Endothelial cell of umbilical vein (primary cell): ENCODE measurements around the gene ZNF813.
"Not testable (repeated sequence)": the region's sequence is repeated elsewhere in the genome, so short reads cannot be mapped to it uniquely, and the experiment has no call there.

Experiments used
- EZH2 ChIP-seq: IDR thresholded peaks from 2 replicates; pipeline ENCODE4 v1.6.1; 2012; ENCODE audit warnings: borderline replicate concordance, low read depth, mild to moderate bottlenecking, moderate library complexity, low read length, inconsistent platforms; ENCODE audit not compliant: severe bottlenecking
- GATA2 ChIP-seq: IDR thresholded peaks from 2 replicates; pipeline ENCODE4 v1.7.0; 2011; ENCODE audit warnings: low read depth, mild to moderate bottlenecking, moderate library complexity, mixed read lengths, low read length; ENCODE audit not compliant: insufficient read length, insufficient read depth
- POLR2A ChIP-seq: IDR thresholded peaks from 2 replicates; pipeline ENCODE4 v1.6.1; 2012; ENCODE audit warnings: low read depth, mild to moderate bottlenecking, control low read depth, low read length
- POLR2AphosphoS5 ChIP-seq: IDR thresholded peaks from 2 replicates; pipeline ENCODE4 v1.6.1; 2012; ENCODE audit warnings: low read depth, mild to moderate bottlenecking, control low read depth, low read length, moderate library complexity; ENCODE audit not compliant: insufficient read depth
- TF ChIP-seq, protein P1 (sequence below), 2 donors: IDR thresholded peaks; 1 replicate in 1 of 2; 2 replicates in 1 of 2; pipeline ENCODE4 v1.5.1; 2011; ENCODE audit warnings: low read length in 2 of 2, mild to moderate bottlenecking in 2 of 2, moderate library complexity in 2 of 2, control low read depth in 1 of 2, inconsistent platforms in 1 of 2, low read depth in 1 of 2; ENCODE audit not compliant: insufficient read depth in 1 of 2; ENCODE audit errors: extremely low read depth in 1 of 2
- TF ChIP-seq, protein P2 (sequence below): IDR thresholded peaks from 2 replicates; pipeline ENCODE4 v1.6.1; 2011; ENCODE audit not compliant: insufficient read depth, insufficient read length

DNA sequence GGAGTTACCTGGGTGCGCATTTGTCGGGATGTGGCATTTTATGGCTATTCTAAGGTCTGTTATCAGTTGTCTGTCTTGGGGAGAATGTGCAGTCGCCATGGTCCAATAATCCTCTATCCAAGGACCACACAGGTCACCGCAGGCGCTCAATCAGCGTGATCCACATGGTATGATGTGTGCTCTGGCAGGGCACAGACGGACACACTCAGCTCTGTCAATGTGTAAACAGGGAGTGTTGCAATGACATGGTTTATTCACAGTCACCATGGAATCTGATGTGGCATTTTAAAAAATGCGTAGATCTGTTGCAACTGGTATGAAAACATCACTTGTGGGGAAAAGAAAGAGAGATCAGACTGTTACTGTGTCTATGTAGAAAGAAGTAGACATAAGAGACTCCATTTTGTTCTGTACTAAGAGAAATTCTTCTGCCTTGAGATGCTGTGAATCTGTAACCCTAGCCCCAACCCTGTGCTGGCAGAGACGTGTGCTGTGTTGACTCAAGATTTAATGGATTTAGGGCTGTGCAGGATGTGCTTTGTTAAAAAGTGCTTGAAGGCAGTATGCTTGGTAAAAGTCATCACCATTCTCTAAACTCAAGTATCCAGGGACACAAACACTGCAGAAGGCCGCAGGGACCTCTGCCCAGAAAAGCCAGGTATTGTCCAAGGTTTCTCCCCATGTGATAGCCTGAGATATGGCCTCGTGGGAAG lies 29.9 kb downstream of the ZNF813 start:
- TF ChIP-seq EZH2, POLR2A, POLR2AphosphoS5, GATA2: not testable (repeated sequence)
- TF ChIP-seq, protein P1, sequence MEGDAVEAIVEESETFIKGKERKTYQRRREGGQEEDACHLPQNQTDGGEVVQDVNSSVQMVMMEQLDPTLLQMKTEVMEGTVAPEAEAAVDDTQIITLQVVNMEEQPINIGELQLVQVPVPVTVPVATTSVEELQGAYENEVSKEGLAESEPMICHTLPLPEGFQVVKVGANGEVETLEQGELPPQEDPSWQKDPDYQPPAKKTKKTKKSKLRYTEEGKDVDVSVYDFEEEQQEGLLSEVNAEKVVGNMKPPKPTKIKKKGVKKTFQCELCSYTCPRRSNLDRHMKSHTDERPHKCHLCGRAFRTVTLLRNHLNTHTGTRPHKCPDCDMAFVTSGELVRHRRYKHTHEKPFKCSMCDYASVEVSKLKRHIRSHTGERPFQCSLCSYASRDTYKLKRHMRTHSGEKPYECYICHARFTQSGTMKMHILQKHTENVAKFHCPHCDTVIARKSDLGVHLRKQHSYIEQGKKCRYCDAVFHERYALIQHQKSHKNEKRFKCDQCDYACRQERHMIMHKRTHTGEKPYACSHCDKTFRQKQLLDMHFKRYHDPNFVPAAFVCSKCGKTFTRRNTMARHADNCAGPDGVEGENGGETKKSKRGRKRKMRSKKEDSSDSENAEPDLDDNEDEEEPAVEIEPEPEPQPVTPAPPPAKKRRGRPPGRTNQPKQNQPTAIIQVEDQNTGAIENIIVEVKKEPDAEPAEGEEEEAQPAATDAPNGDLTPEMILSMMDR (IDR thresholded peaks at IDR 0.05; ENCODE audit: extremely low read depth in 1 of 2, insufficient read depth in 1 of 2, low read depth in 1 of 2, low read length in 2 of 2) = not testable (repeated sequence)
- TF ChIP-seq, protein P2, sequence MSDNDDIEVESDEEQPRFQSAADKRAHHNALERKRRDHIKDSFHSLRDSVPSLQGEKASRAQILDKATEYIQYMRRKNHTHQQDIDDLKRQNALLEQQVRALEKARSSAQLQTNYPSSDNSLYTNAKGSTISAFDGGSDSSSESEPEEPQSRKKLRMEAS = not testable (repeated sequence)
